Skeletal muscle tissue (tissue), 5 donors: Measurements from ENCODE around the gene CCDC120. TPM values are rescaled to one million over a fixed set of nuclear protein-coding genes. Genes with fewer than 3 reads are reported as not detected.
A peak's percentile ranks its signal among the peaks of the same experiment; 100 is the strongest.

Experiments
- H3K27ac ChIP-seq: one replicate; pipeline ENCODE4 v1.7.0; 2013; ENCODE audit warnings: mild to moderate bottlenecking, low read depth, low read length, inconsistent platforms
- H3K27me3 ChIP-seq, 3 donors: one replicate each; pipeline ENCODE4 v1.7.0; 2013; ENCODE audit warnings: low read length in 3 of 3; ENCODE audit not compliant: control insufficient read depth in 3 of 3, insufficient read depth in 3 of 3
- H3K36me3 ChIP-seq, 3 donors: one replicate each; pipeline ENCODE4 v1.7.0; 2013; ENCODE audit warnings: low read length in 3 of 3; ENCODE audit not compliant: control insufficient read depth in 3 of 3, insufficient read depth in 3 of 3
- H3K4me1 ChIP-seq, 3 donors: one replicate each; pipeline ENCODE4 v1.7.0; 2013; ENCODE audit warnings: low read length in 3 of 3, mild to moderate bottlenecking in 3 of 3; ENCODE audit not compliant: control insufficient read depth in 3 of 3, insufficient read depth in 3 of 3
- H3K4me3 ChIP-seq, 3 donors: one replicate each; pipeline ENCODE4 v1.7.0; 2013; ENCODE audit warnings: low read length in 3 of 3
- H3K9ac ChIP-seq, 3 donors: one replicate each; pipeline ENCODE4 v1.7.0; 2013; ENCODE audit warnings: low read length in 3 of 3, mild to moderate bottlenecking in 3 of 3, moderate library complexity in 2 of 3, low read depth in 1 of 3
- H3K9me3 ChIP-seq, 3 donors: one replicate each; pipeline ENCODE4 v1.7.0; 2013; ENCODE audit warnings: low read length in 3 of 3; ENCODE audit not compliant: control insufficient read depth in 3 of 3
- small RNA-seq: library from RNA; depleted of rRNA; stranded (forward); fragments of <200 nt; gene quantifications from one replicate; pipeline ENCODE3, GENCODE V24; 2014
- total RNA-seq: library from RNA; depleted of rRNA; stranded (reverse); fragments of >200 nt; gene quantifications from one replicate; pipeline ENCODE4 v1.2.3, GENCODE V29; 2014
- donor health status: Osteomylitis.

CCDC120 gene
- total RNA-seq, 1 donor from 2014 or later, result 0.52 TPM

GRCh38 chrX:49111791-49112190, 53.0 kb downstream of the CCDC120 start:
- no peak overlapping the region for H3K27ac ChIP-seq
- H3K9me3 ChIP-seq, result no peaks in the 10 kb centered on the region
- H3K36me3 ChIP-seq, result peaks cover 24 to 40% (median 39%) of the 10 kb centered on the region in 3 donors
- H3K27me3 ChIP-seq, result no peaks in the 10 kb centered on the region
- H3K4me1 ChIP-seq, result no peaks in the 10 kb centered on the region
- no peak overlapping the region for H3K9ac ChIP-seq
- H3K4me3 ChIP-seq, result no peak overlapping the region

DNA sequence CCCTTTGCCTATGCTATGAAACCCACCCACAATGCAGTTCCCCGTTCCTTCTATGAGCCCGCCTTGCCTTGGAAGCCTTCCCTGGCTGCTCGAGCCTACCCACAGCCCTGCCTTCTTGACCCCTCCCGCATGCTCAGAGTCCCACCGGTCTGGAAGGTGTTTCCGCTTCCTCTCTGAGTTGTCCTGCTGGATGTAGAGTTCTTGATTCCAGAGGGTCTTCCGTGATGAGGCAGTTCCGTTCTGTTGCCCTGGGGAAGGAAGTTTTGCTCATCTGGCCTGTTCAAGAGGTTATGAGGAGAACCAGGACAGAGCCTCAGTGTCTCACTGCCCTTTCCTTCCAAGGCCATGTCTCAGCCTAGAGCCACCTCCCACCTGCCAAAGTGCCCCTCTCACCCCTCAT, 57.3 kb downstream of the CCDC120 start:
- Histone ChIP-seq H3K27ac (no peak overlapping the region), H3K36me3 (peaks cover 27 to 53% (median 47%) of the 10 kb centered on the region in 3 donors), H3K27me3 (no peaks in the 10 kb centered on the region), H3K4me1 (no peaks in the 10 kb centered on the region), H3K9ac (no peak overlapping the region), H3K9me3 (no peaks in the 10 kb centered on the region), H3K4me3 (no peak overlapping the region)

GRCh38 chrX:49116716-49117115, 57.9 kb downstream of the CCDC120 start:
- no peak overlapping the region for H3K9ac ChIP-seq
- H3K27me3 ChIP-seq, result no peaks in the 10 kb centered on the region
- no peaks in the 10 kb centered on the region for H3K9me3 ChIP-seq
- no peaks in the 10 kb centered on the region for H3K4me1 ChIP-seq
- H3K36me3 ChIP-seq, result peaks cover 29 to 52% (median 52%) of the 10 kb centered on the region in 3 donors
- H3K27ac ChIP-seq, result no peak overlapping the region
- H3K4me3 ChIP-seq, result no peak overlapping the region

GRCh38 chrX:49117581-49117980, 58.8 kb downstream of the CCDC120 start:
- H3K9me3 ChIP-seq, result no peaks in the 10 kb centered on the region
- no peak overlapping the region for H3K4me3 ChIP-seq
- H3K27me3 ChIP-seq, result no peaks in the 10 kb centered on the region
- no peak overlapping the region for H3K9ac ChIP-seq
- H3K27ac ChIP-seq, result no peak overlapping the region
- H3K36me3 ChIP-seq, result peaks cover 31 to 51% (median 44%) of the 10 kb centered on the region in 3 donors
- H3K4me1 ChIP-seq, result peaks cover 3 to 7% (median 6%) of the 10 kb centered on the region in 3 donors

Small RNAs within 50 kb of the gene (small RNA-seq; reads per million reads assigned to genes)
- 0.35 reads per million, percentile 42 among the genes with 10 or more reads in this experiment for gene RNU4-52P

Other genes with a start within 250 kb of the CCDC120 start
- gene ERAS, start 232.5 kb upstream of the CCDC120 start, total RNA-seq, result not detected
- not detected for gene PCSK1N, start 223.4 kb upstream of the CCDC120 start, total RNA-seq
- 25.1 TPM for gene TIMM17B, start 161.2 kb upstream of the CCDC120 start, total RNA-seq
- gene PQBP1, start 161.1 kb upstream of the CCDC120 start, total RNA-seq, result 45.4 TPM
- 6.3 TPM for gene SLC35A2, start 147.4 kb upstream of the CCDC120 start, total RNA-seq
- gene PIM2, start 140.0 kb upstream of the CCDC120 start, total RNA-seq, result 3.1 TPM
- gene OTUD5, start 101.4 kb upstream of the CCDC120 start, total RNA-seq, result 16.2 TPM
- 0.52 TPM for gene KCND1, start 87.2 kb upstream of the CCDC120 start, total RNA-seq
- gene GRIPAP1, start 56.7 kb upstream of the CCDC120 start, total RNA-seq, result 10.4 TPM
- gene TFE3, start 15.6 kb upstream of the CCDC120 start, total RNA-seq, result 8.4 TPM
- gene PRAF2, start 15.0 kb downstream of the CCDC120 start, total RNA-seq, result 4.7 TPM
- 26.6 TPM for gene WDR45, start 20.9 kb downstream of the CCDC120 start, total RNA-seq
- 20.4 TPM for gene GPKOW, start 64.7 kb downstream of the CCDC120 start, total RNA-seq
- 2.1 TPM for gene MAGIX, start 103.8 kb downstream of the CCDC120 start, total RNA-seq
- gene PLP2, start 112.9 kb downstream of the CCDC120 start, total RNA-seq, result 19.3 TPM
- gene PRICKLE3, start 127.4 kb downstream of the CCDC120 start, total RNA-seq, result 2.6 TPM
- 1.0 TPM for gene SYP, start 141.2 kb downstream of the CCDC120 start, total RNA-seq
- not detected for gene CACNA1F, start 174.3 kb downstream of the CCDC120 start, total RNA-seq
- 5.7 TPM for gene CCDC22, start 176.5 kb downstream of the CCDC120 start, total RNA-seq
- gene FOXP3, start 205.7 kb downstream of the CCDC120 start, total RNA-seq, result not detected
- 6.8 TPM for gene PPP1R3F, start 210.8 kb downstream of the CCDC120 start, total RNA-seq
- not detected for gene GAGE10, start 244.6 kb downstream of the CCDC120 start, total RNA-seq